Measurements from ENCODE around the gene UBE2E3. TPM values are rescaled to one million over a fixed set of nuclear protein-coding genes. Genes with fewer than 3 reads are reported as not detected.

The UBE2E3 gene
- polyA plus RNA-seq, 4 donors = 55.3 to 62.8 (median 60.5) TPM

- H3K36me3 ChIP-seq (ENCODE audit: control insufficient read depth in 3 of 3, insufficient read depth in 2 of 3, low read depth in 1 of 3, low read length in 3 of 3) = peaks cover 0 to 2% (median 1%) of the 10 kb centered on the region in 3 donors
- FAIRE-seq (no peak), DNase-seq (no peak)
- peaks cover 0 to 4% (median 0%) of the 10 kb centered on the region in 3 donors for H3K4me1 ChIP-seq (ENCODE audit: control insufficient read depth in 3 of 3, insufficient read depth in 2 of 3, low read depth in 1 of 3, low read length in 2 of 3)
- H3K9me3 ChIP-seq (ENCODE audit: control insufficient read depth in 2 of 2, insufficient read depth in 1 of 2, low read depth in 1 of 2, low read length in 1 of 2) = no peaks in the 10 kb centered on the region
- no peaks in the 10 kb centered on the region for H3K27me3 ChIP-seq (ENCODE audit: control insufficient read depth in 3 of 3, insufficient read depth in 3 of 3, low read length in 3 of 3)
- 94 to 97% (median 96%) methylated on average over 4 of the region's 4 CpGs for WGBS, 3 donors
- H3K4me3 ChIP-seq (ENCODE audit: low read depth in 1 of 3, low read length in 3 of 3) = no peak overlapping the region
- no peak overlapping the region for H3K27ac ChIP-seq (ENCODE audit: low read depth in 1 of 3, low read length in 2 of 3)
These were observed 19.0 kb downstream of the UBE2E3 start for GRCh38 chr2:180999274-180999964.

DNA sequence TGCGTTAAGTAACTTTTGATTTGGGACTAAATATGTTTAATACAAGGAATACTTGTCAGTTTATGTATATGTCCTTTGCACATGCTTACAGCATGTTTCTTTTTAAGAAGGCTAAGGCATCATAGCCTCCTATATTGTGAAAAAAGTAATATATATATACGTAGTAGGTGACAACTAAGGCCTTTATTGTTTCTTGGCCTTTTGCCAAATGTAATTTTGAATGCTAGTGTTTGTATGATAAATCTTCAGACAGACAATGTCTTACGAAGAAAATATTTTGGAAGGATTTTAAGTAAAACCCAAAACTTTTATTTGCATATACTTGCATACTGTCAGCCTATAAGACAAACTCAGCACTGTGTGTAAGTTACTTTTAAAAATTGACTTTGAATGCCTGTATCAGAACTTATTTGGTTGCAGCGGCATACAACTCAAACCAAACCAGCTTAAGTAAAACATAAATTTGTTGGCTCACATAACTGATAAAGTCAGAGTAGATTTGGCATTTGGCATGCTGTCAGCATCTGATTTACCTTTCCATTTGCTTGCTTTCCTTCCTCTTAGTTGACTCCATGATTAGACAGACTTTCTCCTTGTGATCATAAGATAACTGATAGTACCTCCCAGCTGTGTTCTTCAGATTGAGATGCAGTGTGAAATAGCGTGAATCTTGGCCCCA, 24.4 kb downstream of the UBE2E3 start:
- Histone ChIP-seq H3K9me3 (ENCODE audit: control insufficient read depth in 2 of 2, insufficient read depth in 1 of 2, low read depth in 1 of 2, low read length in 1 of 2) (no peaks in the 10 kb centered on the region), H3K4me3 (ENCODE audit: low read depth in 1 of 3, low read length in 3 of 3) (no peak overlapping the region), H3K36me3 (ENCODE audit: control insufficient read depth in 3 of 3, insufficient read depth in 2 of 3, low read depth in 1 of 3, low read length in 3 of 3) (peaks cover 0 to 2% (median 1%) of the 10 kb centered on the region in 3 donors), H3K27ac (ENCODE audit: low read depth in 1 of 3, low read length in 2 of 3) (no peak overlapping the region), H3K27me3 (ENCODE audit: control insufficient read depth in 3 of 3, insufficient read depth in 3 of 3, low read length in 3 of 3) (no peaks in the 10 kb centered on the region), H3K4me1 (ENCODE audit: control insufficient read depth in 3 of 3, insufficient read depth in 2 of 3, low read depth in 1 of 3, low read length in 2 of 3) (peaks cover 2 to 7% (median 6%) of the 10 kb centered on the region in 3 donors)
- no peak for FAIRE-seq
- WGBS, 3 donors = 85 to 91% (median 88%) methylated on average over 5 of the region's 5 CpGs
- DNase-seq = no peak

- DNase-seq (no peak), FAIRE-seq (no peak)
- peaks cover 0 to 2% (median 1%) of the 10 kb centered on the region in 3 donors for H3K36me3 ChIP-seq (ENCODE audit: control insufficient read depth in 3 of 3, insufficient read depth in 2 of 3, low read depth in 1 of 3, low read length in 3 of 3)
- H3K27ac ChIP-seq (ENCODE audit: low read depth in 1 of 3, low read length in 2 of 3) = no peak overlapping the region
- no peaks in the 10 kb centered on the region for H3K27me3 ChIP-seq (ENCODE audit: control insufficient read depth in 3 of 3, insufficient read depth in 3 of 3, low read length in 3 of 3)
- H3K4me1 ChIP-seq (ENCODE audit: control insufficient read depth in 3 of 3, insufficient read depth in 2 of 3, low read depth in 1 of 3, low read length in 2 of 3) = peaks cover 2 to 7% (median 6%) of the 10 kb centered on the region in 3 donors
- H3K4me3 ChIP-seq (ENCODE audit: low read depth in 1 of 3, low read length in 3 of 3) = no peak overlapping the region
- no peaks in the 10 kb centered on the region for H3K9me3 ChIP-seq (ENCODE audit: control insufficient read depth in 2 of 2, insufficient read depth in 1 of 2, low read depth in 1 of 2, low read length in 1 of 2)
These were observed 24.9 kb downstream of the UBE2E3 start for GRCh38 chr2:181005326-181005655.

DNA sequence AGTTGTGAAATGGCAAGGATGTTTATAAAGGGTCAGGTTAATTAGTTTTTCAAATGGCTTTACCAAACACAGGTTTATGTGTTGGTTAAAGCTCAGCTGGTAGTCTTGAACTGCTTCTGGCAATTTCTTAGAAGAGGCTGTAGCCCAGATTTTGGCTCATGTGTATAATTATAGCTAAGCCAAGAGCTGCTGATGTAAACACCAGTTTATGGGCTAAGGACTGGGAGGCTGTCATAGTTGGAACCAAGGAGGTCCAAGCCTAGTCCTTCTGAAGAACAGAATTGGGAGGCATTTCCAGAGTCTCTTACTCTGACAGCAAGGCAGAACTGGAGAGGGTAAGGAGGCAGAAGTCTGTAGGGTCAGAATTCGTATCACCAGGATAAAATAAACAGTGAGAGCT, 25.4 kb downstream of the UBE2E3 start:
- FAIRE-seq = no peak
- H3K27ac ChIP-seq (ENCODE audit: low read depth in 1 of 3, low read length in 2 of 3) = no peak overlapping the region
- H3K4me3 ChIP-seq (ENCODE audit: low read depth in 1 of 3, low read length in 3 of 3) = no peak overlapping the region
- WGBS, 3 donors = 71 to 87% (median 83%) methylated on average over 1 of the region's 1 CpG
- H3K4me1 ChIP-seq (ENCODE audit: control insufficient read depth in 3 of 3, insufficient read depth in 2 of 3, low read depth in 1 of 3, low read length in 2 of 3) = peaks cover 3 to 7% (median 6%) of the 10 kb centered on the region in 3 donors
- peaks cover 0 to 2% (median 1%) of the 10 kb centered on the region in 3 donors for H3K36me3 ChIP-seq (ENCODE audit: control insufficient read depth in 3 of 3, insufficient read depth in 2 of 3, low read depth in 1 of 3, low read length in 3 of 3)
- DNase-seq = no peak
- H3K27me3 ChIP-seq (ENCODE audit: control insufficient read depth in 3 of 3, insufficient read depth in 3 of 3, low read length in 3 of 3) = no peaks in the 10 kb centered on the region
- no peaks in the 10 kb centered on the region for H3K9me3 ChIP-seq (ENCODE audit: control insufficient read depth in 2 of 2, insufficient read depth in 1 of 2, low read depth in 1 of 2, low read length in 1 of 2)

DNA sequence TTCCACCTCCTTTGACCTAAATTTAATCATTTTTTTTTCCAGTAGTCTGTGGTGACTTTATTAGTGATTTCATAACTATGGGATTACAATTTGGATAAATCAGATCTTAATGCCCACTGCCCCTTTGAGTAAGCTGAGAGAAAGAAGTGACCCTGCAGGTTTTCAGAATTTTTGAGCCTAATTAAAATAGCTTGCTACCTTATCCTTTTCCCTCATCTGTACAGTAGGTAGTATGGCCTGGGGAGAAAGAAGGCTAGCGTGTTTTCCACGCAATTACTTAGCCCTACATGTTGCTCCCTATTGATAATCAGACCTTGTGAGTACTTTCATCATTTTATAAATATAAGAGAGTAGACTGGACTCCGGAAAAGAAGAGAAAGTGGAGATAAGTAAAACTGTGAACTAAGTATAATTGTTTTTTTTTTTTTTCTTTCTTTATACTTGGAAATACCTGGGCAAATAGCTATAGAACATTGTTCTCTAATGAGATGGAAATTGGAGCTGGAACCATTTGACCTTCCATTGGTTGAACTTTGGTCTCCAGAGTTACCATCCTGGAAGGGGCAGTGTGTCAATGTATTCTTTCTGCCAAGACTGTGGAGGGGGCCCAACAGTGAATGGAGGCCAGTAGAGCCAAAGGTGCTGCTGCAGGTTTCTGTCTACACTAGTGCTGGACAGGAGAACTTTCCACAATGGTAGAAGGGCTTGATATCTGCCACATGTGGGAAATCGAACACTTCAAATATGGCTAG, 26.9 kb downstream of the UBE2E3 start:
- Histone ChIP-seq H3K36me3 (ENCODE audit: control insufficient read depth in 3 of 3, insufficient read depth in 2 of 3, low read depth in 1 of 3, low read length in 3 of 3) (no peaks in the 10 kb centered on the region), H3K9me3 (ENCODE audit: control insufficient read depth in 2 of 2, insufficient read depth in 1 of 2, low read depth in 1 of 2, low read length in 1 of 2) (no peaks in the 10 kb centered on the region), H3K4me1 (ENCODE audit: control insufficient read depth in 3 of 3, insufficient read depth in 2 of 3, low read depth in 1 of 3, low read length in 2 of 3) (peaks cover 5 to 7% (median 6%) of the 10 kb centered on the region in 3 donors), H3K27ac (ENCODE audit: low read depth in 1 of 3, low read length in 2 of 3) (no peak overlapping the region), H3K27me3 (ENCODE audit: control insufficient read depth in 3 of 3, insufficient read depth in 3 of 3, low read length in 3 of 3) (no peaks in the 10 kb centered on the region), H3K4me3 (ENCODE audit: low read depth in 1 of 3, low read length in 3 of 3) (no peak overlapping the region)
- FAIRE-seq = no peak
- DNase-seq = no peak
- 85 to 88% (median 85%) methylated on average over 4 of the region's 4 CpGs for WGBS, 3 donors

- Histone ChIP-seq H3K4me3 (ENCODE audit: low read depth in 1 of 3, low read length in 3 of 3) (no peak overlapping the region), H3K9me3 (ENCODE audit: control insufficient read depth in 2 of 2, insufficient read depth in 1 of 2, low read depth in 1 of 2, low read length in 1 of 2) (no peaks in the 10 kb centered on the region), H3K27ac (ENCODE audit: low read depth in 1 of 3, low read length in 2 of 3) (peak overlapping the region in 2 of 3 donors; percentile 12 to 20), H3K27me3 (ENCODE audit: control insufficient read depth in 3 of 3, insufficient read depth in 3 of 3, low read length in 3 of 3) (no peaks in the 10 kb centered on the region), H3K4me1 (ENCODE audit: control insufficient read depth in 3 of 3, insufficient read depth in 2 of 3, low read depth in 1 of 3, low read length in 2 of 3) (peaks cover 3 to 7% (median 6%) of the 10 kb centered on the region in 3 donors), H3K36me3 (ENCODE audit: control insufficient read depth in 3 of 3, insufficient read depth in 2 of 3, low read depth in 1 of 3, low read length in 3 of 3) (no peaks in the 10 kb centered on the region)
- FAIRE-seq (no peak), DNase-seq (peak; percentile 38 to 50)
- WGBS, 3 donors = 38 to 56% (median 48%) methylated on average over 3 of the region's 3 CpGs
These were observed 28.0 kb downstream of the UBE2E3 start for GRCh38 chr2:181008407-181008806.

GRCh38 chr2:181021199-181021789, 40.9 kb downstream of the UBE2E3 start:
- H3K4me3 ChIP-seq (ENCODE audit: low read depth in 1 of 3, low read length in 3 of 3) = no peak overlapping the region
- FAIRE-seq (no peak), DNase-seq (no peak)
- 96 to 100% (median 97%) methylated on average over 1 of the region's 1 CpG for WGBS, 3 donors
- H3K27ac ChIP-seq (ENCODE audit: low read depth in 1 of 3, low read length in 2 of 3) = no peak overlapping the region
- no peaks in the 10 kb centered on the region for H3K27me3 ChIP-seq (ENCODE audit: control insufficient read depth in 3 of 3, insufficient read depth in 3 of 3, low read length in 3 of 3)
- no peaks in the 10 kb centered on the region for H3K36me3 ChIP-seq (ENCODE audit: control insufficient read depth in 3 of 3, insufficient read depth in 2 of 3, low read depth in 1 of 3, low read length in 3 of 3)
- H3K4me1 ChIP-seq (ENCODE audit: control insufficient read depth in 3 of 3, insufficient read depth in 2 of 3, low read depth in 1 of 3, low read length in 2 of 3) = no peaks in the 10 kb centered on the region
- no peaks in the 10 kb centered on the region for H3K9me3 ChIP-seq (ENCODE audit: control insufficient read depth in 2 of 2, insufficient read depth in 1 of 2, low read depth in 1 of 2, low read length in 1 of 2)

GRCh38 chr2:181022652-181023051, 42.2 kb downstream of the UBE2E3 start:
- FAIRE-seq (no peak), DNase-seq (no peak)
- Histone ChIP-seq H3K9me3 (ENCODE audit: control insufficient read depth in 2 of 2, insufficient read depth in 1 of 2, low read depth in 1 of 2, low read length in 1 of 2) (no peaks in the 10 kb centered on the region), H3K4me3 (ENCODE audit: low read depth in 1 of 3, low read length in 3 of 3) (no peak overlapping the region), H3K27me3 (ENCODE audit: control insufficient read depth in 3 of 3, insufficient read depth in 3 of 3, low read length in 3 of 3) (no peaks in the 10 kb centered on the region), H3K36me3 (ENCODE audit: control insufficient read depth in 3 of 3, insufficient read depth in 2 of 3, low read depth in 1 of 3, low read length in 3 of 3) (no peaks in the 10 kb centered on the region), H3K27ac (ENCODE audit: low read depth in 1 of 3, low read length in 2 of 3) (no peak overlapping the region), H3K4me1 (ENCODE audit: control insufficient read depth in 3 of 3, insufficient read depth in 2 of 3, low read depth in 1 of 3, low read length in 2 of 3) (no peaks in the 10 kb centered on the region)
- WGBS, 3 donors = 58 to 72% (median 72%) methylated on average over 3 of the region's 3 CpGs

Data from small intestine (tissue), 7 donors.